NCI-H1436 (cell line): ENCODE measurements around the gene SOS1.

Experiments
- DNase-seq: peaks from one replicate; lab custom pipeline; 2025; lab: John Stamatoyannopoulos, UW

The SOS1 gene

DNA sequence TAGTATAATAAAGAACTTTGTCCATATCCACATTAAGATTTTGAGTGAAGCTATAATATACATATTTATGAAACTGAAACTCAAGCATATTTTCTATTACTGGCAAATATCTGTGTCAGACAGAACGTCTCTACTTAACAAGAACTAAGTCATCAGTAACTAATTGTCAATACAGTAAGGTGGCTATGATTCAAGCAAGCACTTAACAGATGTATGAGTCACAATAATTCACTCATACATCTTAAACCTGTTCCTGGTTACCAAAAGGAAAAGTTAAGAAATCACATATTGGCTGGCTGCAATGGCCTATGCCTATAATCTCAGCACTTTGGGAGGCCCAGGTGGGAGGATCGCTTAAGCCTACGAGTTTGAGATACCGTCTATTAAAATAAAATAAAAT is 96.0 kb downstream of the SOS1 start:
- no peak for DNase-seq

DNA sequence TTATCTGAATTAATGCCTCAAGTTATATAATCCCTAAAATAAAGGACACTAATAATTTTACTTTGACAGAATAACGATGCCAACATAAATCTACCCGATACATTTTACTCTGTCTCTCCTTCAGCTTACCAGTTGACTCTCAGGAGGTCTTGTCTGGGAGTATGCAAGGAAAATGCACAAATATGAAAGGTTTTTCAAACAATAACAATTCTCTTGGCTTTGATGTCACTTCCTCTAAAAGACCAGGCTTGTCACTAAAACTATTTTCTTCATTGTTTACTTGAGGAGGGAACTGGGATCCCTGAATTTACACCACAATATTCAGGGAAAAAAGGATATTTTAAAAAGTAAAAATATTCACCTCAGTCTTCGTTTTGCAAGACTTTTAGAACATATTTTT is 97.2 kb downstream of the SOS1 start:
- no peak for DNase-seq

DNA sequence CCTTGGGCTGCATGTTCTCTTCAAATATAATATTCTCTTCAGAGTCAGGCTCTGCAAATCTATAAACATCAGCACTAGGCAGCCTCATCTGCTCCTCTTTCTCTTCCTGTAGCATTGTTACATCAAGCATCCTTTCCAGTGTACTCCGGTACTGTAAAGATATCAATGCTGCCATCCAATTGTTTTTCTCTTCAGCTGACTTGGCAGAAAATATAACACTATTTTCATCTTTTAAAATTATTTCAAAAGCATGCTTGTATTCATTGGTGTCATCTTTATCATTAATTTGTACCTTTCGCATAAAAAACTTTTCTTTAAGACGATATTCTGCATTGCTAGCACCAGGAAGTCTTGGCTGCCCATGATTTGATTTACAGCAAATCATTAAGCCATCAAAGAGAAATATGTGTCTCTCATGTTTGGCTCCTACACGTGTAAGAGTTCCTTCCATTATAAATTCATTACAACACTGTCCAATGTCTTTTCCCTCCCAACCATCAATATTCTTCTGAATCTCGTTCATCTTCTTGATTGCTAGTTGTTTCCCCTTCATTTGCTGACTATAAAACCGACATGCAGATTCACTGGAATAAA is 98.1 kb downstream of the SOS1 start:
- DNase-seq: no peak

DNA sequence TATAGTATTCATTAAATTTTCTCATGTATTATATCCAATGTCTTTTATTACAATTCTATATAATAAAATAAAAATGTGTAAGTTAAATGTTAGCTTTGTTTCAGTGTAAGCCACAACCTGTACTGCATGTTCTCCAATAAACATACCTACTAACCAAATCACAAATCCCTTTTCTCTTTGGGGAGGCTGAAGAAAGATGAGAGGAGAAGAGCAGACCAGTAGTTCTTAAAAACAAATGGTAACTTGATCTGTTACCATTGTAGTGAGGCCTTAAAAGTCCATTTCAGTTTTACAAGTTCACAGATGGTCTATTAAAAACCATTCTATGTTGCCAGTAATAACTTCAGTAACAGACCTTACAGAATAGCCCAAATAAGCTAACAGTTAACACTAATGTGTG is 100.5 kb downstream of the SOS1 start:
- no peak for DNase-seq

DNA sequence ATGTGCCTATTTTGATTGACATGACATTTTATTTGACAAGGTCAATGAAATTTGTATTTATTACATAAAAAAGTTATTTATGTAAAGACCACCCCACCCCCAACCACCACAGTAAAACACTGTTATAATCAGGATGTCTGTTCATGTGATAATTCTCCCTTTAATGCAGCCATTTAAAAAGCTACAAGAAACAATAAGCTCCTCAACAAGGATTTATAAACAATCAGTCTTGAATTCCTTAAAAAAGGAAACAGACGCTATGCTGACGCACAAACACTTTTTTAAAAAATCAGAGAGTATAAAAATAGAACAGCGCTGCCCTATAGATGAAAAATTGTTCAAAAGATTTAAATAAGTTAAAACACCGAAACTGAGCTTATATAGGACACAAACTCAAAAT is 102.2 kb downstream of the SOS1 start:
- no peak for DNase-seq

DNA sequence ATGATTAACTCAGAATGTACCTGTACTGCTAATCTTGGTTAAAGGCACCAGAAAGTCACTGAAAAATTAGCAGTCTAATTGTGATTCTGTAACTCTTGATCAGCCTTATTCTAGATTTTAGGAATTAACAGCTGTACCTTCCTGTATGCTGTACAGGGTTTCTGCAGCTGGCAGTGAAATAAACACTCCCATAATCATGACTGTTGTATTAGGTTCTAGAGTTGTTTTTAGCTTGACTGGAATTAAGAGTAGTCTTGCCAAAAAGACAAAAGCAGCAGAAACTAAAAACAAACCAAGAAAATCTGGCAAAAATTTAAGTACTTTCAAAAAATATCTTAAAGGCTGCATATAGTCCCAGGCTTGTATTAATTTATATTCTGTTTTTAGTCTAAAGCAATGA is 103.5 kb downstream of the SOS1 start:
- no peak for DNase-seq

DNA sequence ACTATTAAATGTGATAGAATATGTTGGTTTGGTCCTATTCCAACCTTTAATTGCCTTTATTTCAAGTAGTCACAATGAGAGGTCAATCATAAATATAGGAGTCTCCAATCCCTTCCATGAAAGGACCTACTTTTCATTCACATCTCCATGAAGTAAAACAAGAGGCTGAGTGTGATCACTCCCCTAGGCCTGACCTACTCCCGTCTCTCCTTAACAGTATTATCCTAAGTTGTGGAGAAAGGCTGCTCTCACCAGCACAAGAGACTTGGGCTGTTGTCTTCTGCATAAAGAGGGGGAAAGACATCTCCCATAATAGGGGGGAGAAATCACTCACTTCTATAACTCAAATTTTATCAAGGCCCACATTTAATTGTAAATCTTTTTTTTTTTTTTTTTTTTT is 105.4 kb downstream of the SOS1 start:
- DNase-seq: no peak

DNA sequence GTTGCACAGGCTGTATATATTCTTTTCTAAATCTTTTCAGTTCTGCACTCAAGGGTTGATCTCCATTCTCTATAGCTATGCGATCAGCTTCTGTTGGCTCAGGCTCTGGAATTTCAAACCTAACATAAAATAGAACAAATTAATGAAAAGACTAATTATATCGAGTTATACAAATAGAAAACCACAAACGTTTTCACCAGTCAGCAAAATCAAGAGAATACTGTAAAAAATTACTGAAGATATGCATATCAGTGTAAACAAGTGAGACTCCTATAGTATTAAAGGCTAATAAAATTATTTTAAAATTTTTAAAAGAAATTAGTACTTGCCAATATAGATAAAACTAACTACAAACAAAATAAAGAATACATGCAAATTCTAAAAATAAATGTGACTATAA is 107.0 kb downstream of the SOS1 start:
- DNase-seq: no peak

DNA sequence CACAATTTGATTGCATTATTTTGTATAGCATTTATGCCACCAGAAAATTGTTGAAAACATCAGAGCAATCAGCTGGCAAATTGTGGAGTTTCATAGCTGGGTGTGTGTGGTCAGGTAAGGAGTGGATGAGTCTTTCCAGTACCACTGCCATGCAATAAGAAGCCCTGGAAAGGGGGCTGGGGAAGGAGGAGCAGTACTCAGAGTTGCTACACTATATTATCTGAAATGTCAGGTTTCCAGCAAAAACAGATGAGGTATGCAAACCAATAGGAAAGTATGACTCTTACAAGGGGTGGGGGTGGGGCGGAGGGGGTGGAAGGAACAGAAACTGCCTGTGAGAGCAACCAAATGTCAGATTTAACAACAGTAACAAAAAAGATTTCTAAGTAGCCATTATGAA is 112.2 kb downstream of the SOS1 start:
- no peak for DNase-seq

DNA sequence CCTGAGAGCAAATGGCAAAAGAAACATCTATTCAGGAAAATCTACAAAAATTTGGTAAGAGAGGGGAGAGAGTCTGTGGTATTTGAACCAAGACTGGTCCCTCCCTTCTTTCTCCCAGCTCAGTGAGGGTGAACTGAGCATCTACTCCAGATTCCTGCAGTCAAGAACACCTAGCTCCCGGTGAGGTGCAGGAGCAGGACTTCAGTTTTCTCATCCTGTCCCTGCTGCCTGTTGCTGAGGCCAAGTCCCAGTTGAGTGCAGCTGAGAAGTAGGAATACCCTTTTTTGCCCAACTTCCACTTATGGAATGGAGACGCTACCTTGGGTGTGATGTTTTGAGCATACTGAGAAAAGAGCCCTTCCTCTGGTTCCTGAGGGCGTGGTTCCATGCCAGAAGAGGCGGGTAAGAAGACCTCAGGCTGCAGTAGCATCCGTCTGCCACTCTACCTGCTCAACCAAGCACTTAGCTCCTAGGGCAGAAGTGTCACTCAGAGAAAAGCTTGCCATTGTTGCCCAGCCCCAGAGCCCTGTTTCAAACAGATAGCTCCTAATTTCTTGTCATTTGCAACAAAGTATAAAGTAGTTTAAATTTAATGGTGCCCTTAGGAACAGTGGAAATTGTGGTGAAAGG is 112.9 kb downstream of the SOS1 start:
- DNase-seq: no peak

DNA sequence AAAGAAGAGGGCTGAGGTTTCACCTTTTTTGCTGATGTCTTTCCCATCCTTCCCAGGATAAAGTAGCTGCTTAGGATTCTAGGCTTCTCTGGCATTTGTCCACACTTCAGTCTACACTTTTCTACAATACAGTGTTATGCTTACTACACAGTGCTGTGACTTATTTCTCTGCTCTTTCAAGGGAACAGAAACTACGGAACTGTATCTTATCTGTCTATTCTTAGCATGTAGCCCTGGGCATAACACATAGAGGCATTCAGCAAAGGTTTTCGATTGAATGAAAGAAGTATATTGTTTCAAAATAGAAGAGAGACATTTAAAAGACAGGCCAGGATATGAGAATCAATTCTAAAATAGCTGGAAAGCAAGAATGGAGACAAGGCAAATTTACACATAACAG is 120.3 kb downstream of the SOS1 start:
- no peak for DNase-seq

DNA sequence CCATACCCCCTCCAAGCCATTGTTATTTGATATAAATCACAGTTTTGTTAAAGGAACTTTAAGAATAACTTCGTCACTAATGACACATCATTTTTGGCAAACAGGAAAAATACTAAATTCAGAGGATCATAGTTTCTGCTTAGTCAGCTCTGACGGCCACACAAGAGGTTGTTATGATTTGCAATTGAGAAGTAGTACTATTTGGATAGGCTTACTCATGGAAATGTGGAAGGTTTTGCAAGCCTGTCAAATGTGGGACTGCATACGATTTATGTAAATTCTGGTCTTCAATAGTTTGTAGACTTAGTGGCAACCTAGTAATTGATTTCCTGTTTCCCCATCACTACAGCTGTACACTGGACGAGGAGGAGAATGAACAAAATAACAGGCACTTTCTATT is 123.1 kb downstream of the SOS1 start:
- DNase-seq: peak; percentile 6

DNA sequence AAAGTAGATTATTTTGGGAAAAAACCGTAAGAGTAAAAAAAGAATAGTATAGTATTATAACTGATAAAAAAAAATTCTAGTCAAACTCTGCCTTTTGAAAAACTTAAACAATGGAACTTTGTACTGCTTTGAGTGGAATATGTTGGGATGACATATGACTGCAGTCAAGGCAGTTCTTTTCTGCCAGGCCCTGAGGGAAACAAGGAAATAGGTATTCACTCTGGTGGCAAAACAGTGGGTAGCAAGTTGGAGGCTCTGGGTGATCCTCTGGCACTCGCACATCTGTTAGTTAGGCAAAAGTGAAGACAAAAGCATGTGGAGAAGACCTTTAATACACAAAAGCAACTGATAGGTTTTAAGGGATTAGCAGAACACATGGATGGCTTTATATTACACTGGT is 129.0 kb downstream of the SOS1 start:
- DNase-seq: no peak

DNA sequence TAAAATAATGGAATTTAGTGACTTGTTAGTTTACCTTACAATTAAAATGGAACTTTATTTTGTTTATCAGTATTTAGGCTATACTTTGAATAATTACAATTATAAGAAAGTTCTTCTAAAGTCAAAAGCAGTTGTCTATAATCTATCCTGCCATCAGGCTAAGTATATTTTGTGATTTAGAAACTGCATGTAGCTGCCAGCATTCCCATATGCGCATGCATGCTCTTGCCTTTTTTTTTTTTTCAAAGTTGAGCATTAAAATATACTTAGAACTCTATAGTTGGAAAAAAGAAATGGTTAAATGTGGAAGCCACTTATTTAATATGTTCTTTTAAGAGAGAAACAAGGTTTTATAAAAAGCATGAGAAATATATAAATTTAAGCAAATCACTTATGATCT is 132.1 kb downstream of the SOS1 start:
- DNase-seq: no peak

DNA sequence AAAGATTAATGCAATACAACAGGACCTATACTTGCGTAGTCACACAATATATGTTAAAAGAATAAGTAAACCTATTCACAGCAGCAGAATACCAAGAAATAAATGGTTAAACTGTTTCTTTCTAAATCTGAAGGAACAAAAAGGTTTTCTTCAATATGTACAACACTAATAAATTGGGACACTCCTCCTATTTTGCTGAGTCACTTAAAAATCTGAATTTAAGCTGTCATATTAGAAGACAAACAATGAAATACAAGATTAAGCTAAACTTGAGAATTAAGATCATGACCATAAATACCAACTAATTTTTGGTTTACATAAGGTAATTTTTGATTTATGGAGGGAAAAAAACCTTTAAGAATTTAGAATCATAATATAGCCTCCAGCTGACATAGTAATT is 138.4 kb downstream of the SOS1 start:
- DNase-seq: no peak

DNA sequence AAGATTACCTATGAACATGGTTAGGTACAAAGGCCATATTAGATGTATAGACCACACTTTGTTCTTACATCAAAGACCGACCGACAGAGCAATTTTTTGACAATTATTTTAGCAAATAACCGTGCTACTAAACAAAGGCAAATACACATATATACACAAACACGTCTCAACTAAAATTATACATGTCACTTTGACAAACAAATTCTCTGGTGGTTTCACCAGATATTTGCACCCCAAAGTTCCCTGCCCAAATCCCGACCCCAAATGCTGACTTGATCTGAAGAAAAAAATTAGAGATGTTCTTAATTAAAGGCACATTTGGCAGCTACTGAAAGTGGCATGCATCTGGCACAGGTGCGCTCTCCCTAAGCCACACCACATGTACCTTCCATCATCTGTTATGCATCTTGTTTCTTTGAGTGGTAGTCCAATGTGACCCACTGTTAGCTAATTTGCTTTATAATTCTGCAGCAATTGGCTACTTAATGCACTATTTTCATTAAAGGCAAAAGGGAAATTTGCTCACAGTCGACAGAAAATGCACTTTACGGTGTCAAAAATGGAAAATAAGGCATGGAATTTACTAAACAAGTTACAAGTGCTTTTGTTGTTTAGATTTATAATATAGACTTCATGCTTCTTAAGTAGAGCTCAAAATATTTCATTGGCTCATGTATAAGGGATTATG is 139.0 kb downstream of the SOS1 start:
- DNase-seq: no peak

DNA sequence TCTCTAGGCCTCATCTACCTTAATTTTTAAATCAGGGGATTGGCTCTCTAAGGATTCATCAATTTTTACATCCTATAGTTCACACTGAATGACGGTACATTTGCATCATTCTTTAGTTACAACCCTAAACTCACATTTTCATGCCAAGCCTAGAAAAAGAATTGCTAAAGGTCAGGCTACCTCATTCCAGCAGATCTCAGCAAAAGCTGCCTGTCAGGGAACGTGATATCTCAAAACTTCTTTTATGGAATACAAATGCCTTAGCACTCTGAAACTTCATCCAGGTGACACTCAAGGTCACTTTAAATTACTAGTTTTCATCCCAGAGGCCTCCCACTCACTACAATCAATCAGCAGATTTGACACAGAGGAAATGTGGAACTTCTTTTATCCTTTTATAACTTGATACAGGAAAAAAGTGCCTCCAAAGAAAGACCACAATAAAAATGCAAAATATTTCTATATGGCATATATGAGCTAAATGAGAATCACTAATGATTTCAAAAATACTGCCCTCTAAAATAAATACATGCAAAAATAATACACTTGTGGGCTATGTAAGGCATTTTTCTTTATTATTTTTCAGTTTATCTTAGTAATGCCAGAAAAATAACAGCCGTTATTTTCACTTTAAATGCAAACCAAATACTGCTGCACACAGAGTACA is 139.7 kb downstream of the SOS1 start:
- DNase-seq: no peak

DNA sequence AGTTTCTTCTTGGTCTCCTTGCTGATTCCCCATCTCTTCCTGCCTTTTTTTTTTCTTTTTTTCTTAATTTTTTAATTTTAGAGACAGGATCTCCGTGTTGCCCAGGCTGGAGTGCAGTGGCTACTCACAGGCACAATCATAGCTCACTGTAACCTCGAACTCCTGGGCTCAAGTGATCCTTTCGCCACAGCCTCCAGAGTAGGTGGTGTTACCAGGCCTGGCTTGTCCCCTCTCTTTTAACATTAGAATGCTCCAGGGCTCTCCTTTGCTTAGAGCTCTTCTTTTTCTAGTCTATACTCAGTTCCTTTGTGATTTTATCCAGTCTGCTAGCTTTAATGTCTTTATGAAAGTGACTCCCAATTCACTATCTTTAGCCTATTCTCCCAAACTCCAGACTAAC is 141.9 kb downstream of the SOS1 start:
- DNase-seq: no peak

DNA sequence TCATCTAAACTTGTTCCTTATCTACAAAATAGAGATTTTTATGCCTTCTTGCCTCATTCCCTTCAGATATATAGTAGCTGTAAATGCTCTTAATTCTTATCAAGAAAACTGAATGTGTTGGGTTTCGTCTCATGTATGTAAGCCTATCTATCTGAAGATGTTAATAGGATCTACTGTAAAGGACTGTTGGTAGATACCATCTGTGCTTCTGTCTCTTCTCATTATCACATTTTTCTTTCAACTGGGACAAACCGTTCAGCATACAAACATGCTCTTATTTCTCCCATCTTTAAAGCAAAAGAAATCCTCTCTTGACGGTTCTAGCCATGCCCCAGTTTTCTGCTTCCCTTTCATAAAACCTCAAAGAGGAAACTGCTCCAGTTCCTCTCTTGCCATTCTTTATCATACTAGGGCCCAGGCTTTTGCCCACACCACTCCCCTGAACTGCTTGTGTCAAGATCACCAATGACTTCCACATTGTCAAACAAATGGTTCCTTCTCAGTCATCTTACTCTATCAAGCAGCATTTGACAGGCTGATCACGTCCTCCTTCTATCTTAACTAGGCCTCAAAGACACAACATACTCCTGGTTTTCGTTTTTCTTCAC is 142.5 kb downstream of the SOS1 start:
- no peak for DNase-seq

DNA sequence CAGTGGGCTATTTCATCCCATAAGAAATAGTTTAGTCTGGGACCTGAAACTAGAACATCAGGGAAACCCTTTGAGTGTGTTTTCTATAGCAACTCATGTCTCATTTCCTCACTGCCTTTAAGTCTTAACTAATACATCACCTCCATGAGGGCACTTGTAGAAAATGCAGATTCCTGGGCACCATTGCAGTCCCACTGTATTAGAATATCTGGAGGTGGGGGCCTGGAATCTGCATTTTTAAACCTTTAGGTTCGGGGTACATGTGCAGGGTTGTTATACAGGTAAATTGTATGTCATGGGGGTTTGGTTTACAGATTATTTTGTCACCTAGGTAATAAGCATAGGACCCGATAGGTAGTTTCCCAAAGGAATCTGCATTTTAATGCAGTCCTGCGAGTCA is 143.8 kb downstream of the SOS1 start:
- no peak for DNase-seq

DNA sequence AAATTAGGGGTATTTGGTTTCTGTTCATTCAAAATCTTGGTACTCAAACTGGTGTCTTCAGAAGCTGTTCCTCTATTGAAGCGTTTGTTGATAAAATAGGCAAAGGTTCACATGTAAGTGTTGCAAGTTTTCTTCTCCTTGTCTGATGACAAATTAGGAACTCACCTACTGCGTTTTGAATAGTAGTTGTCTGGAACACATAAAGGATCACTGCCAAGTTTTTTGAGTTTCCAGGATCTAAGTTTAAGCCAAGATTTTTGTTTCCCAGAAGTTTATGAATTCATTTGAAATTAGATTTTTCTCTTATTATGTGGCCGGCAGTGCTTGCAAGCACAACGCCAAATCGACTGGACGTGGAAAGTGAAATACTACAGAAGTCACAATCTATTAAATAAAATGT is 145.8 kb downstream of the SOS1 start:
- no peak for DNase-seq

DNA sequence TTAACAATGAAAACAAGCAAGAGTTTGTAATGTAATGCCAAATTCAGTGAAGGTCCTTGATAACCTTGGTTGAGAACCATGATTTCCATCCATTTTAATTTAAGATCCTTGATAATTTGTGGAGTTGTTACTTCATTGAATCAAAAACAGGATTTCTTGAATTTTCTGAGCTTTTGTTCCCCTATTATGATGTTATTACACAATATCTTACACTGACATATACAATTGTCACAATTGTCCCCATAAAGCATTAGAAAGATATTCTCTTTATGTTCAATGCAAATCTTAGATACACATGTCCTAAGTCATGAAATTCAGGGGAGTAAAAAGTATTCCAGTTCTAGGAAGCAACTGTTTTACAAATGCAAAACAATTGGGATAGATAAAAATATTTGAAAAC is 147.6 kb downstream of the SOS1 start:
- DNase-seq: no peak

DNA sequence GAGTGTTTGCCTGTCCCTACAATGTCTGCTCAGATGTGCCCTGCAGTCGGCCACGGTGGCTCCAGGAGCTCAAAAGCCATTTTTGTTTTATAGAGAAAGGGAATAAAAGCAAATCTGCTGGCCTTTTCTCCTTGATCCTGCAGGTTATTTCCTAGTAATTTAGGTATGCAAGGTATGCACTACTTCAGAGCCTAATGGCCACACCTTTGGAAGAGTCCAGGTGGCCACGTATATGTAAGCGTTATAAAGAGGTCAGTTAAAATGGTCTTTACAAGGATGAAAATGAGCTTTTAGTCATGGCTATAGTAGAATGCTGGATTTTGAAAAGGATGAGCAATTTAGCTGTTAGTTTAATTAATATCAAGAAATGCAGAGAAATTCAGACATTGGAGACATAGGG is 149.5 kb downstream of the SOS1 start:
- no peak for DNase-seq
